Measurements from ENCODE around the gene IGF2R. TPM values are rescaled to one million over a fixed set of nuclear protein-coding genes. Genes with fewer than 3 reads are reported as not detected.

Gene IGF2R
- total and polyA plus RNA-seq, 9 donors = 29.3 to 116 (median 49.2) TPM

- 38 to 53% (median 52%) methylated on average over 6 of the region's 6 CpGs for WGBS, 3 donors
- Histone ChIP-seq H3K27me3 (no peaks in the 10 kb centered on the region), H3K4me3 (no peak overlapping the region), H3K36me3 (no peaks in the 10 kb centered on the region), H3K4me1 (ENCODE audit: insufficient read depth) (peaks cover 6% of the 10 kb centered on the region), H3K27ac (no peak overlapping the region), H3K9me3 (no peaks in the 10 kb centered on the region)
- peak; percentile 50 to 69 (median 59) for DNase-seq
- intact Hi-C loops (cut with DNase I) = no loop called here
- TF ChIP-seq POLR2A (IDR thresholded peaks at IDR 0.05) (no peak), EP300 (IDR thresholded peaks at IDR 0.05) (no peak), CTCF (IDR thresholded peaks at IDR 0.05) (no peak)
Observed at GRCh38 chr6:160041608-160042007, 72.7 kb downstream of the IGF2R start.

GRCh38 chr6:160042014-160042773, 73.3 kb downstream of the IGF2R start:
- 80 to 85% (median 84%) methylated on average over 12 of the region's 12 CpGs for WGBS, 3 donors
- Histone ChIP-seq H3K4me1 (ENCODE audit: insufficient read depth) (peaks cover 6% of the 10 kb centered on the region), H3K36me3 (no peaks in the 10 kb centered on the region), H3K9me3 (no peaks in the 10 kb centered on the region), H3K27ac (no peak overlapping the region), H3K4me3 (no peak overlapping the region), H3K27me3 (no peaks in the 10 kb centered on the region)
- intact Hi-C loops (cut with DNase I) = no loop called here
- no peak for DNase-seq
- TF ChIP-seq POLR2A (IDR thresholded peaks at IDR 0.05) (no peak), EP300 (IDR thresholded peaks at IDR 0.05) (no peak), CTCF (IDR thresholded peaks at IDR 0.05) (no peak)

GRCh38 chr6:160042788-160043301, 74.0 kb downstream of the IGF2R start:
- no peak for DNase-seq
- intact Hi-C loops (cut with DNase I) = no loop called here
- Histone ChIP-seq H3K9me3 (no peaks in the 10 kb centered on the region), H3K4me1 (ENCODE audit: insufficient read depth) (peaks cover 6% of the 10 kb centered on the region), H3K36me3 (no peaks in the 10 kb centered on the region), H3K27ac (no peak overlapping the region), H3K4me3 (no peak overlapping the region), H3K27me3 (no peaks in the 10 kb centered on the region)
- WGBS, 3 donors = 41 to 62% (median 55%) methylated on average over 11 of the region's 11 CpGs
- no peak for TF ChIP-seq CTCF (IDR thresholded peaks at IDR 0.05)
- TF ChIP-seq POLR2A (IDR thresholded peaks at IDR 0.05) = no peak
- no peak for TF ChIP-seq EP300 (IDR thresholded peaks at IDR 0.05)

- DNase-seq = no peak
- H3K9me3 ChIP-seq = no peaks in the 10 kb centered on the region
- H3K36me3 ChIP-seq = no peaks in the 10 kb centered on the region
- H3K4me1 ChIP-seq (ENCODE audit: insufficient read depth) = peaks cover 6% of the 10 kb centered on the region
- 88 to 93% (median 90%) methylated on average over 4 of the region's 4 CpGs for WGBS, 3 donors
- TF ChIP-seq EP300 (IDR thresholded peaks at IDR 0.05) = no peak
- no peak overlapping the region for H3K27ac ChIP-seq
- intact Hi-C loops (cut with DNase I) = no loop called here
- no peak overlapping the region for H3K4me3 ChIP-seq
- H3K27me3 ChIP-seq = no peaks in the 10 kb centered on the region
Observed at GRCh38 chr6:160043784-160044183, 74.9 kb downstream of the IGF2R start.

GRCh38 chr6:160044687-160045086, 75.8 kb downstream of the IGF2R start:
- no peak for DNase-seq
- H3K9me3 ChIP-seq = no peaks in the 10 kb centered on the region
- TF ChIP-seq EP300 (IDR thresholded peaks at IDR 0.05) (no peak), CTCF (IDR thresholded peaks at IDR 0.05) (no peak), POLR2A (IDR thresholded peaks at IDR 0.05) (no peak)
- no peaks in the 10 kb centered on the region for H3K27me3 ChIP-seq
- no peaks in the 10 kb centered on the region for H3K36me3 ChIP-seq
- 85 to 90% (median 86%) methylated on average over 5 of the region's 5 CpGs for WGBS, 3 donors
- no peak overlapping the region for H3K4me3 ChIP-seq
- intact Hi-C loops (cut with DNase I) = no loop called here
- peaks cover 6% of the 10 kb centered on the region for H3K4me1 ChIP-seq (ENCODE audit: insufficient read depth)
- no peak overlapping the region for H3K27ac ChIP-seq
